HCT116 (cell line): ENCODE measurements around the gene TMEM30A. TPM values are rescaled to one million over a fixed set of nuclear protein-coding genes. Genes with fewer than 3 reads are reported as not detected.

Source experiments
- ATAC-seq: fragments of 200-7000 bp; cut with Tn5 transposase; 2 replicates; pipeline ENCODE4 v1.9.1; 2020; ENCODE audit warnings: mild to moderate bottlenecking, moderate library complexity
- BruUV-seq: library from RNA; stranded (reverse); fragments of 400-500 nt; replicated peaks from 2 replicates; lab custom pipeline; 2021; lab: Mats Ljungman, UMichigan
- CTCF ChIA-PET: fragments of 300-600 bp; sonication (Branson Sonifier 250); formaldehyde crosslinking; loops from one replicate; lab custom pipeline; 2021; ENCODE audit warnings: antibody characterized with exemption; lab: Charles Lee
- POLR2A ChIA-PET: fragments of 300-600, 350-600 bp; sonication (Branson Sonifier 250); formaldehyde crosslinking; loops from one replicate; lab custom pipeline; 2021; ENCODE audit warnings: antibody characterized with exemption; lab: Charles Lee
- RAD21 ChIA-PET, 2 experiments: fragments of 300-600 bp; sonication (Branson Sonifier 250); formaldehyde crosslinking; loops; one replicate each; lab custom pipeline; 2023; ENCODE audit warnings: low total read pairs in 2 of 2; ENCODE audit not compliant: uncharacterized antibody in 2 of 2, unreplicated experiment in 2 of 2, low non-redundant PET in 1 of 2; lab: Charles Lee
- DNase-seq: peaks from one replicate; pipeline ENCODE4 v3.0.0-alpha.2; 2010; ENCODE audit warnings: low read depth, low spot score
- H2AFZ ChIP-seq: fragments of 200-600 bp; shearing (Covaris generic), sonication (generic); 2 replicates; pipeline ENCODE4 v1.6.1; 2017; ENCODE audit warnings: low read depth, mixed run types, mixed read lengths, antibody characterized with exemption, low read length; ENCODE audit not compliant: poor library complexity, severe bottlenecking
- H3K27ac ChIP-seq: 2 replicates; pipeline ENCODE4 v1.5.1; 2012; ENCODE audit warnings: low read depth, low read length
- H3K27me3 ChIP-seq: fragments of 200-600 bp; sonication (generic); 2 replicates; pipeline ENCODE4 v1.6.1; 2016; ENCODE audit warnings: mixed run types, low read length, mixed read lengths; ENCODE audit not compliant: insufficient read depth
- H3K36me3 ChIP-seq, 2 experiments: fragments of 200-500 bp in 1 of 2; fragments of 200-600 bp in 1 of 2; sonication (Bioruptor generic) in 1 of 2; sonication (generic) in 1 of 2; 2 replicates each; pipeline versions ENCODE4 v1.5.1 to v1.6.1; 2014 to 2016; ENCODE audit warnings: low read length in 2 of 2, inconsistent platforms in 1 of 2, mixed read lengths in 1 of 2, mixed run types in 1 of 2; ENCODE audit not compliant: insufficient read depth in 2 of 2, control insufficient read depth in 1 of 2
- H3K4me1 ChIP-seq, 2 experiments: fragments of 200-600 bp in 1 of 2; sonication (generic) in 1 of 2; 2 replicates each; pipeline versions ENCODE4 v1.5.1 to v1.6.1; 2012 to 2017; ENCODE audit warnings: low read length in 2 of 2, inconsistent platforms in 1 of 2, mild to moderate bottlenecking in 1 of 2, mixed read lengths in 1 of 2, mixed run types in 1 of 2, moderate library complexity in 1 of 2; ENCODE audit not compliant: insufficient read depth in 2 of 2, control insufficient read depth in 1 of 2
- H3K4me2 ChIP-seq: fragments of 200-600 bp; sonication (generic); 2 replicates; pipeline ENCODE4 v1.6.1; 2017; ENCODE audit warnings: mixed run types, low read length, mixed read lengths
- H3K4me3 ChIP-seq, 2 experiments: fragments of 200-600 bp in 1 of 2; sonication (generic) in 1 of 2; replicated peaks in 1 of 2; 2 replicates each; pipeline ENCODE4 v1.5.1; 2011 to 2016; ENCODE audit warnings: low read length in 2 of 2, control low read depth in 1 of 2, low read depth in 1 of 2, mild to moderate bottlenecking in 1 of 2, mixed read lengths in 1 of 2, mixed run types in 1 of 2
- H3K79me2 ChIP-seq: fragments of 200-600 bp; sonication (generic); 2 replicates; pipeline ENCODE4 v1.6.1; 2017; ENCODE audit warnings: mild to moderate bottlenecking, mixed run types, low read length, moderate library complexity, mixed read lengths; ENCODE audit not compliant: insufficient read depth
- H3K9ac ChIP-seq: fragments of 200-600 bp; sonication (generic); 2 replicates; pipeline ENCODE4 v1.6.1; 2016; ENCODE audit warnings: low read length, mixed read lengths
- H3K9me2 ChIP-seq: fragments of 200-600 bp; sonication (generic), shearing (Covaris generic); 2 replicates; pipeline ENCODE4 v1.6.1; 2017; ENCODE audit warnings: mixed run types, mild to moderate bottlenecking, moderate library complexity; ENCODE audit not compliant: insufficient read depth
- H3K9me3 ChIP-seq, 2 experiments: fragments of 200-500 bp in 1 of 2; fragments of 200-600 bp in 1 of 2; sonication (Bioruptor generic) in 1 of 2; sonication (generic) in 1 of 2; 2 replicates each; pipeline ENCODE4 v1.6.1; 2014 to 2017; ENCODE audit warnings: low read length in 2 of 2, mixed read lengths in 2 of 2, inconsistent platforms in 1 of 2, low read depth in 1 of 2, mild to moderate bottlenecking in 1 of 2, mixed run types in 1 of 2, moderate library complexity in 1 of 2; ENCODE audit not compliant: control insufficient read depth in 1 of 2, insufficient read depth in 1 of 2
- H4K20me1 ChIP-seq: fragments of 200-600 bp; sonication (generic), shearing (Covaris generic); 2 replicates; pipeline ENCODE4 v1.6.1; 2017; ENCODE audit warnings: mixed run types, mild to moderate bottlenecking, moderate library complexity; ENCODE audit not compliant: insufficient read depth
- CEBPB ChIP-seq: IDR thresholded peaks from 2 replicates; pipeline ENCODE4 v1.6.1; 2012; ENCODE audit warnings: low read depth
- EGR1 ChIP-seq: IDR thresholded peaks from 2 replicates; pipeline ENCODE4 v1.6.1; 2012; ENCODE audit warnings: low read depth
- JUND ChIP-seq: IDR thresholded peaks from 2 replicates; pipeline ENCODE4 v1.6.1; 2012
- POLR2A ChIP-seq: IDR thresholded peaks from 2 replicates; pipeline ENCODE4 v1.7.0; 2011; ENCODE audit warnings: borderline replicate concordance; ENCODE audit not compliant: insufficient read depth, insufficient read length; ENCODE audit errors: extremely low read depth
- POLR2AphosphoS5 ChIP-seq: IDR thresholded peaks from 2 replicates; pipeline ENCODE4 v1.6.1; 2011; ENCODE audit warnings: mild to moderate bottlenecking, low read depth, low read length, moderate library complexity
- RAD21 ChIP-seq: IDR thresholded peaks from 2 replicates; pipeline ENCODE4 v1.6.1; 2012; ENCODE audit warnings: low read depth, mild to moderate bottlenecking
- SIN3A ChIP-seq: IDR thresholded peaks from 2 replicates; pipeline ENCODE4 v1.6.1; 2012; ENCODE audit warnings: low read depth
- SP1 ChIP-seq: IDR thresholded peaks from 2 replicates; pipeline ENCODE4 v1.6.1; 2012; ENCODE audit warnings: low read depth
- SRF ChIP-seq: IDR thresholded peaks from 2 replicates; pipeline ENCODE4 v1.6.1; 2012; ENCODE audit warnings: low read depth
- TCF7L2 ChIP-seq: IDR thresholded peaks from 2 replicates; pipeline ENCODE4 v1.7.0; 2011; ENCODE audit warnings: borderline replicate concordance, inconsistent platforms; ENCODE audit not compliant: insufficient read depth, insufficient read length; ENCODE audit errors: extremely low read depth
- ZFX ChIP-seq: fragments of 450-650 bp; IDR thresholded peaks from 2 replicates; pipeline ENCODE4 v1.6.1; 2017
- intact Hi-C: fragments of 100-400 bp; cut with micrococcal nuclease; formaldehyde crosslinking; loops from 2 replicates; pipeline ENCODE4 v1.10.0; 2022
- total RNA-seq: library from RNA; stranded (reverse); gene quantifications from one replicate; pipeline ENCODE4 v1.2.1, GENCODE V29; 2021; ENCODE audit not compliant: unreplicated experiment
- TF ChIP-seq, protein P1 (sequence below): IDR thresholded peaks from 2 replicates; pipeline ENCODE4 v1.6.1; 2011; ENCODE audit warnings: mild to moderate bottlenecking, low read length, moderate library complexity; ENCODE audit not compliant: insufficient replicate concordance; ENCODE audit errors: extremely low read depth
- TF ChIP-seq, protein P2 (sequence below): IDR thresholded peaks from 2 replicates; pipeline ENCODE4 v1.6.1; 2012
- TF ChIP-seq, protein P3 (sequence below): IDR thresholded peaks from 2 replicates; pipeline ENCODE4 v1.6.1; 2012
- TF ChIP-seq, protein P4 (sequence below): IDR thresholded peaks from 2 replicates; pipeline ENCODE4 v1.6.1; 2012; ENCODE audit warnings: low read depth

Gene TMEM30A
- total RNA-seq, 1 experiment from 2014 or later = 73.4 TPM

DNA sequence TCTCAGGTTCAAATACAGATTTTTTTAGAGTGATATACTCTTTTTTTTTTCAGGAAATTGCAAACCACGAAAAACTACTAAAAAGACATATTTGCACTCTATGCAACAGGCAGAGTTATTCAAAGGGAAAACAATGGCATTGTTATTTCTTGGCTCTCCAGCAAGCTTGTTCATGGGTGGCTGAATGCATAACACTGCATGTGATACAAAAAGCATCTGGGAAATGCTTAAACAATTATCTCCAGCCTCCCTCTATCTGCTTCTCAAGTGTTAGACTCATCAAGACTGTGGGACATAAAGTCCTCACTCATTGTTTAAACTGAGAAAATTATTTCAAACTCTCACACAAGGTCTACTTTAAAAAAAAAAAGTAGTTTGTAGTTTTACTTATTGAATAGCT, 71.5 kb downstream of the TMEM30A start (continued):
- TF ChIP-seq TCF7L2 (no peak), CEBPB (no peak), ZFX (no peak), POLR2A (no peak), SIN3A (no peak), POLR2AphosphoS5 (no peak), SP1 (no peak)
- TF ChIP-seq, protein P1, sequence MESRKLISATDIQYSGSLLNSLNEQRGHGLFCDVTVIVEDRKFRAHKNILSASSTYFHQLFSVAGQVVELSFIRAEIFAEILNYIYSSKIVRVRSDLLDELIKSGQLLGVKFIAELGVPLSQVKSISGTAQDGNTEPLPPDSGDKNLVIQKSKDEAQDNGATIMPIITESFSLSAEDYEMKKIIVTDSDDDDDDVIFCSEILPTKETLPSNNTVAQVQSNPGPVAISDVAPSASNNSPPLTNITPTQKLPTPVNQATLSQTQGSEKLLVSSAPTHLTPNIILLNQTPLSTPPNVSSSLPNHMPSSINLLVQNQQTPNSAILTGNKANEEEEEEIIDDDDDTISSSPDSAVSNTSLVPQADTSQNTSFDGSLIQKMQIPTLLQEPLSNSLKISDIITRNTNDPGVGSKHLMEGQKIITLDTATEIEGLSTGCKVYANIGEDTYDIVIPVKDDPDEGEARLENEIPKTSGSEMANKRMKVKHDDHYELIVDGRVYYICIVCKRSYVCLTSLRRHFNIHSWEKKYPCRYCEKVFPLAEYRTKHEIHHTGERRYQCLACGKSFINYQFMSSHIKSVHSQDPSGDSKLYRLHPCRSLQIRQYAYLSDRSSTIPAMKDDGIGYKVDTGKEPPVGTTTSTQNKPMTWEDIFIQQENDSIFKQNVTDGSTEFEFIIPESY = no peak
- TF ChIP-seq, protein P2, sequence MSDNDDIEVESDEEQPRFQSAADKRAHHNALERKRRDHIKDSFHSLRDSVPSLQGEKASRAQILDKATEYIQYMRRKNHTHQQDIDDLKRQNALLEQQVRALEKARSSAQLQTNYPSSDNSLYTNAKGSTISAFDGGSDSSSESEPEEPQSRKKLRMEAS = no peak

DNA sequence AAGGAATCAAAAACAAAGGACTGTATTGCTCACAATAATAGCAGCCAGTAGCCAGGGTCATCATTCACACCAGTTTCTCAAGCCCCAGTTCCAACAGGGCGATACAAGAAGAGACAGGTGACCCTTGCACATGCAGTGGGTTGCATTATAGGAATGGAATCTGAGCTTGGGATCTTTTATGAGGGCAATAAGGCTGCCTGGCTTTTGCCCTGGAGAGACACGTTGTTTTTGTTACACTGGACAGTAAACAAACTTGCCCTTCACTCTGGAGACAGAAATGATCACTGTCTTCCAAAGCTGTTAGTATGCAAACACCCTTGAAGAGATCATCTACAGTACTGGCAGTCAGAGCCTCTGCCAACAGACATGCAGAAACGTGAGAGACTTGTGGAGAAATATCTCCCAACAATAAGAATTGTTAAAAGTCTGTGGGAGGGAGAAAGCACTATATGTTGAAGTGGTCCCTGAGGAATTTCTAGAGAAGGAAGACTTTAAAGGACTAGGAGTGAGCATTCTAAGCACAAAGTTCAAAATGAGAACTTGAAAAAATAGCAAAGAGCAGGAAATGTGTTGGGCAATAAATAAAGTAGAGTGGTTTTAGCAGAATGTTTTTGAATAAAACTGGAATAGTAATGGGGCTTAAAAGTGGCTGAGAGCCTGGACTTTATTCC, 72.5 kb downstream of the TMEM30A start:
- Histone ChIP-seq H2AFZ (peak overlapping the region; percentile 81), H3K27me3 (no peaks in the 10 kb centered on the region), H4K20me1 (no peaks in the 10 kb centered on the region), H3K79me2 (no peaks in the 10 kb centered on the region), H3K9ac (no peak overlapping the region), H3K4me1 (peaks cover 0 to 12% of the 10 kb centered on the region in 2 experiments; a peak in 2 of 4 replicates), H3K4me2 (no peak overlapping the region), H3K27ac (no peak overlapping the region), H3K36me3 (no peaks in the 10 kb centered on the region), H3K9me3 (no peaks in the 10 kb centered on the region), H3K9me2 (no peaks in the 10 kb centered on the region), H3K4me3 (no peak overlapping the region)
- DNase-seq (no peak), ATAC-seq (no peak)
- CTCF ChIA-PET = interaction anchor here (0.9 to 4.4 kb wide), 15 partner anchors 9 to 1886 kb away, joined by 3 to 33 read pairs (median 4); no protein-coding TSS in a partner anchor
- intact Hi-C loops = loop anchor here (1.0 kb wide), 2 partner anchors 314 to 1357 kb away; no protein-coding TSS in a partner anchor
- no TSS peak for BruUV-seq
- POLR2A ChIA-PET = interaction anchor here (0.5 kb wide), 1 partner anchor 1445 kb away, joined by 3 read pairs; no protein-coding TSS in a partner anchor
- RAD21 ChIA-PET = no interaction called here
- TF ChIP-seq RAD21 = no peak
- no peak for TF ChIP-seq SRF
- TF ChIP-seq EGR1 = no peak
- TF ChIP-seq SP1 = no peak
- TF ChIP-seq, protein P3, sequence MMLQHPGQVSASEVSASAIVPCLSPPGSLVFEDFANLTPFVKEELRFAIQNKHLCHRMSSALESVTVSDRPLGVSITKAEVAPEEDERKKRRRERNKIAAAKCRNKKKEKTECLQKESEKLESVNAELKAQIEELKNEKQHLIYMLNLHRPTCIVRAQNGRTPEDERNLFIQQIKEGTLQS = no peak
- TF ChIP-seq, protein P2 = no peak
- TF ChIP-seq JUND = no peak
- TF ChIP-seq, protein P1 = no peak
- TF ChIP-seq TCF7L2 = no peak
- TF ChIP-seq, protein P4, sequence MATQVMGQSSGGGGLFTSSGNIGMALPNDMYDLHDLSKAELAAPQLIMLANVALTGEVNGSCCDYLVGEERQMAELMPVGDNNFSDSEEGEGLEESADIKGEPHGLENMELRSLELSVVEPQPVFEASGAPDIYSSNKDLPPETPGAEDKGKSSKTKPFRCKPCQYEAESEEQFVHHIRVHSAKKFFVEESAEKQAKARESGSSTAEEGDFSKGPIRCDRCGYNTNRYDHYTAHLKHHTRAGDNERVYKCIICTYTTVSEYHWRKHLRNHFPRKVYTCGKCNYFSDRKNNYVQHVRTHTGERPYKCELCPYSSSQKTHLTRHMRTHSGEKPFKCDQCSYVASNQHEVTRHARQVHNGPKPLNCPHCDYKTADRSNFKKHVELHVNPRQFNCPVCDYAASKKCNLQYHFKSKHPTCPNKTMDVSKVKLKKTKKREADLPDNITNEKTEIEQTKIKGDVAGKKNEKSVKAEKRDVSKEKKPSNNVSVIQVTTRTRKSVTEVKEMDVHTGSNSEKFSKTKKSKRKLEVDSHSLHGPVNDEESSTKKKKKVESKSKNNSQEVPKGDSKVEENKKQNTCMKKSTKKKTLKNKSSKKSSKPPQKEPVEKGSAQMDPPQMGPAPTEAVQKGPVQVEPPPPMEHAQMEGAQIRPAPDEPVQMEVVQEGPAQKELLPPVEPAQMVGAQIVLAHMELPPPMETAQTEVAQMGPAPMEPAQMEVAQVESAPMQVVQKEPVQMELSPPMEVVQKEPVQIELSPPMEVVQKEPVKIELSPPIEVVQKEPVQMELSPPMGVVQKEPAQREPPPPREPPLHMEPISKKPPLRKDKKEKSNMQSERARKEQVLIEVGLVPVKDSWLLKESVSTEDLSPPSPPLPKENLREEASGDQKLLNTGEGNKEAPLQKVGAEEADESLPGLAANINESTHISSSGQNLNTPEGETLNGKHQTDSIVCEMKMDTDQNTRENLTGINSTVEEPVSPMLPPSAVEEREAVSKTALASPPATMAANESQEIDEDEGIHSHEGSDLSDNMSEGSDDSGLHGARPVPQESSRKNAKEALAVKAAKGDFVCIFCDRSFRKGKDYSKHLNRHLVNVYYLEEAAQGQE = no peak
